Measurements from ENCODE around the gene QTRT2.

The QTRT2 gene

DNA sequence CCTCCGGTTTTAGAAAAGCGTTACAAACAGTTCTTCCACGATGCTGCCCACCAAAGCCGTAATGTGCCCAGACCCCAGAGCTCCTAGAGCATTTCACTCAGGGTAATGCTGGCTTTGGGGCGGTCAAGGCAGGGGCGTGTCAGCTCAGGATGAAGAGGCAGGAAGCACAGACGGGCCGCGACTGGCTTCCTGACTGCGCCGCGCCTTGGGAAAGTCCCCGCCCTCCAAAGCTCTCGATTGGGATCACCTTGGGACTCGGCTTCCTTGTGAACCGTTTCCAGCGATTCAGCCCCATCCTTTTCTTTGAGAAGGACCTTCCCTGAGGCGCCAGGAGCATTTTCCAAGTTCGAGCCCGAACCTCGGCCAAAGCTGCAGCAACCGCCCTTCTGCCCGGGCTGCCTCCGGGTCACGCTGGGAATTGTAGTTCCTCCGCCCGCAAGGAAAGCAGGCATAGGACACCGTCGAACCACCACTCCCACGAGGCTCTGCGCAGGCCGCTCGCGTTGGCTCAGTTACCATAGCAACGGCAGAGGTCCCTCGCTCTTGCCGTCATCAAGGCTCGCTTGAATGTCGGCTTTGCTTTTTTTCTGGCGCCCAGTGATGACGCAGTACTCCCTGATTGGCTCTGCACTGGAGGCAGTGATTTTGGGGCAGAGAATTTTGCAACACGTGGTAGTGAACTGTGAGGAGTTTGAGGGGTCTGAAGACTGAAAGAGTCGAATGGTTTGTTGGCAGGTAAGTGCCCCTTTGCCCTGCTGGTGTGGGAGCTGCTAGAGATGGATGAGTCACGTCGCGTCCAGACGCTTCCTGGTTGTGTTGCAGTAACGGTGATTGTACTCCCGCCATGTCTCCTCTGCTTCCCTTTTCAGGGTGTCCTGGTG lies at the start of gene QTRT2, which contains the start of gene CCDC191 (continued):
- TF ChIP-seq ZNF626 (tag by site-specific recombination; IDR thresholded peaks at IDR 0.05) (no peak), ZNF157 (tag by site-specific recombination; IDR thresholded peaks at IDR 0.05) (no peak), ZXDB (tag by site-specific recombination; IDR thresholded peaks at IDR 0.05) (peak; percentile 79), WT1 (tag by site-specific recombination; IDR thresholded peaks at IDR 0.05) (no peak), ZNF138 (tag by site-specific recombination; IDR thresholded peaks at IDR 0.05; ENCODE audit: borderline replicate concordance) (no peak), ZNF155 (tag by site-specific recombination; IDR thresholded peaks at IDR 0.05) (no peak), ZNF623 (tag by site-specific recombination; IDR thresholded peaks at IDR 0.05) (no peak), ZNF830 (tag by site-specific recombination; IDR thresholded peaks at IDR 0.05; ENCODE audit: low read depth) (no peak), ZNF302 (tag by site-specific recombination; IDR thresholded peaks at IDR 0.05; ENCODE audit: low read depth) (no peak), SALL2 (tag by site-specific recombination; IDR thresholded peaks at IDR 0.05; ENCODE audit: borderline replicate concordance) (no peak), ZBTB20 (tag by site-specific recombination; IDR thresholded peaks at IDR 0.05) (peak; percentile 65), ZNF175 (tag by site-specific recombination; IDR thresholded peaks at IDR 0.05) (no peak), ZBTB6 (tag by site-specific recombination; IDR thresholded peaks at IDR 0.05) (no peak), ZNF658 (tag by site-specific recombination; IDR thresholded peaks at IDR 0.05) (no peak), ZNF214 (tag by site-specific recombination; IDR thresholded peaks at IDR 0.05; ENCODE audit: borderline replicate concordance) (no peak), ZNF473 (tag by site-specific recombination; IDR thresholded peaks at IDR 0.05) (no peak), ZNF629 (tag by site-specific recombination; IDR thresholded peaks at IDR 0.05) (peak; percentile 79), ZNF362 (tag by site-specific recombination; IDR thresholded peaks at IDR 0.05) (peak; percentile 100), ZNF549 (tag by site-specific recombination; IDR thresholded peaks at IDR 0.05) (no peak), ZNF146 (tag by site-specific recombination; IDR thresholded peaks at IDR 0.05) (no peak), REPIN1 (tag by site-specific recombination; IDR thresholded peaks at IDR 0.05; ENCODE audit: low read depth) (no peak), ZNF248 (tag by site-specific recombination; IDR thresholded peaks at IDR 0.05) (no peak), ZNF174 (tag by site-specific recombination; IDR thresholded peaks at IDR 0.05) (no peak), HOXC10 (CRISPR knock-in tag; IDR thresholded peaks at IDR 0.05) (no peak), ZNF223 (tag by site-specific recombination; IDR thresholded peaks at IDR 0.05) (no peak), ZNF10 (tag by site-specific recombination; IDR thresholded peaks at IDR 0.05) (no peak), ZSCAN4 (tag by site-specific recombination; IDR thresholded peaks at IDR 0.05) (no peak)
- TF ChIP-seq, protein P1, sequence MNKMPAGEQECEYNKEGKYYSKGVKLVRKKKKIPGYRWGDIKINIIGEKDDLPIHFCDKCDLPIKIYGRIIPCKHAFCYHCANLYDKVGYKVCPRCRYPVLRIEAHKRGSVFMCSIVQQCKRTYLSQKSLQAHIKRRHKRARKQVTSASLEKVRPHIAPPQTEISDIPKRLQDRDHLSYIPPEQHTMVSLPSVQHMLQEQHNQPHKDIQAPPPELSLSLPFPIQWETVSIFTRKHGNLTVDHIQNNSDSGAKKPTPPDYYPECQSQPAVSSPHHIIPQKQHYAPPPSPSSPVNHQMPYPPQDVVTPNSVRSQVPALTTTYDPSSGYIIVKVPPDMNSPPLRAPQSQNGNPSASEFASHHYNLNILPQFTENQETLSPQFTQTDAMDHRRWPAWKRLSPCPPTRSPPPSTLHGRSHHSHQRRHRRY (tag by site-specific recombination; IDR thresholded peaks at IDR 0.05) = no peak
- TF ChIP-seq, protein P2, sequence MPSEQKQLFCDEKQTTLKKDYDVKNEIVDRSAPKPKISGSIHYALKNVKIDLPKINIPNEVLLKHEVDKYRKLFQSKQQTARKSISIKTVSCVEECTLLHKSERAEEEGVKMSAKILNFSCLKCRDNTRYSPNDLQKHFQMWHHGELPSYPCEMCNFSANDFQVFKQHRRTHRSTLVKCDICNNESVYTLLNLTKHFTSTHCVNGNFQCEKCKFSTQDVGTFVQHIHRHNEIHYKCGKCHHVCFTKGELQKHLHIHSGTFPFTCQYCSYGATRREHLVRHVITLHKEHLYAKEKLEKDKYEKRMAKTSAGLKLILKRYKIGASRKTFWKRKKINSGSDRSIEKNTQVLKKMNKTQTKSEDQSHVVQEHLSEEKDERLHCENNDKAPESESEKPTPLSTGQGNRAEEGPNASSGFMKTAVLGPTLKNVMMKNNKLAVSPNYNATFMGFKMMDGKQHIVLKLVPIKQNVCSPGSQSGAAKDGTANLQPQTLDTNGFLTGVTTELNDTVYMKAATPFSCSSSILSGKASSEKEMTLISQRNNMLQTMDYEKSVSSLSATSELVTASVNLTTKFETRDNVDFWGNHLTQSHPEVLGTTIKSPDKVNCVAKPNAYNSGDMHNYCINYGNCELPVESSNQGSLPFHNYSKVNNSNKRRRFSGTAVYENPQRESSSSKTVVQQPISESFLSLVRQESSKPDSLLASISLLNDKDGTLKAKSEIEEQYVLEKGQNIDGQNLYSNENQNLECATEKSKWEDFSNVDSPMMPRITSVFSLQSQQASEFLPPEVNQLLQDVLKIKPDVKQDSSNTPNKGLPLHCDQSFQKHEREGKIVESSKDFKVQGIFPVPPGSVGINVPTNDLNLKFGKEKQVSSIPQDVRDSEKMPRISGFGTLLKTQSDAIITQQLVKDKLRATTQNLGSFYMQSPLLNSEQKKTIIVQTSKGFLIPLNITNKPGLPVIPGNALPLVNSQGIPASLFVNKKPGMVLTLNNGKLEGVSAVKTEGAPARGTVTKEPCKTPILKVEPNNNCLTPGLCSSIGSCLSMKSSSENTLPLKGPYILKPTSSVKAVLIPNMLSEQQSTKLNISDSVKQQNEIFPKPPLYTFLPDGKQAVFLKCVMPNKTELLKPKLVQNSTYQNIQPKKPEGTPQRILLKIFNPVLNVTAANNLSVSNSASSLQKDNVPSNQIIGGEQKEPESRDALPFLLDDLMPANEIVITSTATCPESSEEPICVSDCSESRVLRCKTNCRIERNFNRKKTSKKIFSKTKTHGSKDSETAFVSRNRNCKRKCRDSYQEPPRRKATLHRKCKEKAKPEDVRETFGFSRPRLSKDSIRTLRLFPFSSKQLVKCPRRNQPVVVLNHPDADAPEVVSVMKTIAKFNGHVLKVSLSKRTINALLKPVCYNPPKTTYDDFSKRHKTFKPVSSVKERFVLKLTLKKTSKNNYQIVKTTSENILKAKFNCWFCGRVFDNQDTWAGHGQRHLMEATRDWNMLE (tag by site-specific recombination; conservative IDR thresholded peaks at IDR 0.05; ENCODE audit: low read depth) = no peak
- TF ChIP-seq, protein P3, sequence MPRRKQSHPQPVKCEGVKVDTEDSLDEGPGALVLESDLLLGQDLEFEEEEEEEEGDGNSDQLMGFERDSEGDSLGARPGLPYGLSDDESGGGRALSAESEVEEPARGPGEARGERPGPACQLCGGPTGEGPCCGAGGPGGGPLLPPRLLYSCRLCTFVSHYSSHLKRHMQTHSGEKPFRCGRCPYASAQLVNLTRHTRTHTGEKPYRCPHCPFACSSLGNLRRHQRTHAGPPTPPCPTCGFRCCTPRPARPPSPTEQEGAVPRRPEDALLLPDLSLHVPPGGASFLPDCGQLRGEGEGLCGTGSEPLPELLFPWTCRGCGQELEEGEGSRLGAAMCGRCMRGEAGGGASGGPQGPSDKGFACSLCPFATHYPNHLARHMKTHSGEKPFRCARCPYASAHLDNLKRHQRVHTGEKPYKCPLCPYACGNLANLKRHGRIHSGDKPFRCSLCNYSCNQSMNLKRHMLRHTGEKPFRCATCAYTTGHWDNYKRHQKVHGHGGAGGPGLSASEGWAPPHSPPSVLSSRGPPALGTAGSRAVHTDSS (tag by site-specific recombination; IDR thresholded peaks at IDR 0.05) = no peak
